ENCODE data around the gene KRT71.

DNA sequence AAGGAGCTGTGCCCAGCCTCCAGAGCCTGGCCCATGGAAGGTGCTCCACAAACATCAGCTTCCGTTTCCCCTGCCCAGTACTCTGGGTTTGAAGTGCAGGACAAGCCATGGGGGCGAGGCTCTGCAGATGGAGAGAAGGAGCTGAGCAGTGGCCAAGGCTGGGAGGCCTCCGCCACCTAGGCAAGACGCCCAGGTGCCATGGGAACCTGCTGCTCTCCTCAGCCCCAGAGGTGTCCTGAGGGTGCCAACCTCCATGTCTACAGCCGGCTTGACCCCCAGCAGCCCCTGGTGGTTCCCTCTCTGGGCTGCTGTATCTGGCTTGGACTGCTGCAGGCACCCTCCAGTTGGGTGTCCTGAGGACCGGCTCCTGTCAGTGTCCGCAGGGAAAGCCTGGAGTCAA lies 12.4 kb downstream of the KRT71 start:
- TF ChIP-seq, protein P1, sequence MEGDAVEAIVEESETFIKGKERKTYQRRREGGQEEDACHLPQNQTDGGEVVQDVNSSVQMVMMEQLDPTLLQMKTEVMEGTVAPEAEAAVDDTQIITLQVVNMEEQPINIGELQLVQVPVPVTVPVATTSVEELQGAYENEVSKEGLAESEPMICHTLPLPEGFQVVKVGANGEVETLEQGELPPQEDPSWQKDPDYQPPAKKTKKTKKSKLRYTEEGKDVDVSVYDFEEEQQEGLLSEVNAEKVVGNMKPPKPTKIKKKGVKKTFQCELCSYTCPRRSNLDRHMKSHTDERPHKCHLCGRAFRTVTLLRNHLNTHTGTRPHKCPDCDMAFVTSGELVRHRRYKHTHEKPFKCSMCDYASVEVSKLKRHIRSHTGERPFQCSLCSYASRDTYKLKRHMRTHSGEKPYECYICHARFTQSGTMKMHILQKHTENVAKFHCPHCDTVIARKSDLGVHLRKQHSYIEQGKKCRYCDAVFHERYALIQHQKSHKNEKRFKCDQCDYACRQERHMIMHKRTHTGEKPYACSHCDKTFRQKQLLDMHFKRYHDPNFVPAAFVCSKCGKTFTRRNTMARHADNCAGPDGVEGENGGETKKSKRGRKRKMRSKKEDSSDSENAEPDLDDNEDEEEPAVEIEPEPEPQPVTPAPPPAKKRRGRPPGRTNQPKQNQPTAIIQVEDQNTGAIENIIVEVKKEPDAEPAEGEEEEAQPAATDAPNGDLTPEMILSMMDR (IDR thresholded peaks at IDR 0.05; ENCODE audit: low read depth, low read length), result no peak
- no peak for TF ChIP-seq POLR2A (IDR thresholded peaks at IDR 0.05; ENCODE audit: extremely low read depth, insufficient read length)
- TF ChIP-seq MYC (IDR thresholded peaks at IDR 0.05; ENCODE audit: low read depth, low read length), result no peak
- TF ChIP-seq, protein P2, sequence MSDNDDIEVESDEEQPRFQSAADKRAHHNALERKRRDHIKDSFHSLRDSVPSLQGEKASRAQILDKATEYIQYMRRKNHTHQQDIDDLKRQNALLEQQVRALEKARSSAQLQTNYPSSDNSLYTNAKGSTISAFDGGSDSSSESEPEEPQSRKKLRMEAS (IDR thresholded peaks at IDR 0.05; ENCODE audit: low read depth, low read length), result no peak
